HG03469 (cell line): ENCODE data around the gene UQCR11.

ENCODE experiments used
- ATAC-seq: cut with Tn5 transposase; IDR thresholded peaks from one replicate; pipeline ENCODE4 v1.9.1; 2021; ENCODE audit warnings: mild to moderate bottlenecking, moderate library complexity, moderate number of reproducible peaks; ENCODE audit not compliant: unreplicated experiment

Gene UQCR11

GRCh38 chr19:1572795-1573194, 32.5 kb downstream of the UQCR11 start:
- no peak for ATAC-seq

- no peak for ATAC-seq
These were observed 33.9 kb downstream of the UQCR11 start for GRCh38 chr19:1571358-1571757.

DNA sequence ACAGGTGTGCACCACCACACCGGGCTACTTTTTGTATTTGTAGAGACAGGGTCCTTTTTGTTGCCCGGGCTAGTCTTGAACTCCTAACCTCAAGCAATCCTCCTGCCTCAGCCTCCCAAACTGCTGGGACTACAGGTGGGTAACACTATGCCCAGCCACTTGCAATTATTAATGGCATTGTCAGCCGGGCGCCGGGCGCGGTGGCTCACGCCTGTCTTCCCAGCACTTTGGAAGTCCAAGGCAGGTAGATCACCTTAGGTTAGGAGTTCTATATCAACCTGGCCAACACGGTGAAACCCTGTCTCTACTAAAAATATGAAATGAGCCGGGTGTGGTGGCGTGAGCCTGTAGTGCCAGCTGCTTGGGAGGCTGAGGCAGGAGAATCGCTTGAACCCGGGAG, 34.4 kb downstream of the UQCR11 start:
- ATAC-seq, result no peak

DNA sequence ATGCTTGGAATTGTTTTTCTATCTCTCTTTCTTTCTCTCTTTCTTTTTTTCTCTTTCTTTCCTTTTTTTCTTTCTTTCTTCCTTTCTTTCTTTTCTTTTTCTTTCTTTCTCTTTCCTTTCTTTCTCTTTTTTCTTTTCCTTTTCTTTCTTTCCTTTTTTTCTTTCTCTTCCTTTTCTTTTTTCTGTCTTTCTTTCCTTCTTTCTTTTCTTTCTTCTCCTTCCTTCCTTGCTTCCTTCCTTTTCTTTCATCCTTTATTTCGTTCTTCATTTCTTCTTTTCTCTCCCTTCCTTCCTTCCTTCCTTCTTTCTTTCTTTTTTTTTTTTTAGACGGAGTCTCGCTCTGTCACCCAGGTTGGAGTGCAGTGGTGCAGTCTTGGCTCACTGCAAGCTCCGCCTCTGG, 35.3 kb downstream of the UQCR11 start:
- no peak for ATAC-seq

DNA sequence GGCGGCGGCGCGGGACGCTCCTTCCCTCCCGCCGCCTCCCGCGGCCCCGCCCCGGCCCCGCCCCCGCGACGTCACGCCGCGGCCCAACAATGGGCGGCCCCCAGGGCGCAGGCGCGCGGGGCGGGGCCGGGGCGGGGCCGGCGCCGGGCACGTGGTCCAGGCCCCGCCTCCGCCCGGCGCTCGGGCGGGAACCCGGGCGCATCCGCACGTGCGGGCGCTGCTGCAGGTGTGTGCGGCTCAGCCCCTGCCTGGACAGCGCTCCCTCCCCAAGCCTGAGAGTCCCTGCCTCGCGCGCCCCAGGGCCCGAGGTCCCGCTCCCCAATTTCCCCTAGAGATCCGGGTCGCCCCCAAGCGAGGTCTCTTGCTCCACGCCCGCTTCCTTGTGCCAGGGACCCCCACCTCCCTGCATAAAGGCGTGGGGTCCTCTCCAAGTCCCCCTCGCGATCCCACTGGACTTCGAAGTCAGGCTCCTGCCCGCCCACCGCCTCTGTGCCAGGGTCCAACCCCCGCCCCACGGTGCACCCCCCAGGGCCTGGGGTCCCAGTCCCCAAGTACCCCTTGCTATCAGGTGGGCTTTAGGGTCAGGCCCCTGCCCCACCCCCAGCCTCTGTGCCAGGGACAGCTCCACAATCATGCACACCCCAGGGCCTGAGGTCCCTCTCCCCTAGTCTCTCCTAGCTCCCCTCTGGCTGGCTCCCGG, 36.8 kb downstream of the UQCR11 start, which contains the start of gene MEX3D:
Gene MEX3D, minus strand, starts transcription at position 6 of the 700 bp plus-strand sequence. CDS start 267 bp downstream, outside the sequence.
- ATAC-seq, result no peak

GRCh38 chr19:1567848-1568227, 37.4 kb downstream of the UQCR11 start:
- no peak for ATAC-seq

- no peak for ATAC-seq
These were observed 38.0 kb downstream of the UQCR11 start for GRCh38 chr19:1567116-1567847.

DNA sequence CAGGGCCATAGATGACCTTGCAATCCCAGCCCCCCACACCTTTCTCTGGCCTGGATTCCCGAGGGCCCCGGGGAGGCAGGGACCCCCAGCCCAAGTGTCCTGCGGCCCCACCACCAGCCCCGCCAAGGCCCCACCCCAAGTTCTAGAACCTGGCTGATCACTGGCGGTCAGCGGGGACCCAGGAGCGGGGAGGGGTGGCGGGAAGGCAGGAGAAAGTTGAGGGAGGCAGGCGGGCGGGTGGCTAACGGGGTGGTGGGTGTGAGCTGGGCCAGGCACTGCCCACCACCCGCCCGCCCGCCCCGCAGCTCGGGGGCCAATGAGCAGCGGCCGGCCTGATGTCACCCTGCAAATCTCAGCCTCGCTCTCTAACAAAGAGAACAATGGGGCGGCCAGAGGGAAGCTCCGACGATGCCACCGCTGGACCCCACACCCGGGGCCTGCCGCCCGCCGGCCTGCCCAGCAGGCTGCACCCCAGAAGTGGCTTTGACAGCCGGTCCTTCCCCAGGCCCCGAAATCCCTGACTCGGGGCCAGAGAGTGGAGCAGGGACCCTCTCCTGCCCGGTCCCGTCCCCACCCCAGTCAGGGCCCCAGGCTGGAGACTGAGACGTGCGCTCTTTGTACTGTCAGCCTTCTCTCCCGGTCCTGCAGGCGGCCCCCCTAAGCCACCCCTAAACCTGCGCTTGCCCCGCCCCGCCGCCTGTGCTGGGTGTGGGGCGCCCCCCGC, 38.7 kb downstream of the UQCR11 start:
- no peak for ATAC-seq

DNA sequence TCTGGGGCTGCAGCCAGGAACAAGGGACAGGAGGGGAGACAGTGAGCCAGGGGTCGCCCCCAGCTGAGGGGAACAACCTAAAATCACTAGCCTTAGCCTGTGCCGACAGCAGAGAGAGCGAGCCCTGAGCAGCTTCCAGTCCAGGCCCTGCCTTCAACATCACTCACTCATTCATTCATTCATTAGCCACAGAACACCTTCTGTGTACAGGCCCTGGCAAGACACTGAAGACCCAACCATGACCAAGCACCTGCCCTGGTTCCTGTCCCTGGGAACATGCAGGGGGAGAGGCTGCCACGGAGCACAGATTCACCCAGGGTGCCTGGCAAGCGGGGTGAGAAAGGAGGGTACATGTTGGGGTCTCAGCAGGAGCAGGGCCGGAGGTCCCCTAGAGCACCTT, 42.0 kb downstream of the UQCR11 start:
- ATAC-seq, result no peak

- ATAC-seq, result no peak
These were observed 43.9 kb downstream of the UQCR11 start for GRCh38 chr19:1561236-1561842.

DNA sequence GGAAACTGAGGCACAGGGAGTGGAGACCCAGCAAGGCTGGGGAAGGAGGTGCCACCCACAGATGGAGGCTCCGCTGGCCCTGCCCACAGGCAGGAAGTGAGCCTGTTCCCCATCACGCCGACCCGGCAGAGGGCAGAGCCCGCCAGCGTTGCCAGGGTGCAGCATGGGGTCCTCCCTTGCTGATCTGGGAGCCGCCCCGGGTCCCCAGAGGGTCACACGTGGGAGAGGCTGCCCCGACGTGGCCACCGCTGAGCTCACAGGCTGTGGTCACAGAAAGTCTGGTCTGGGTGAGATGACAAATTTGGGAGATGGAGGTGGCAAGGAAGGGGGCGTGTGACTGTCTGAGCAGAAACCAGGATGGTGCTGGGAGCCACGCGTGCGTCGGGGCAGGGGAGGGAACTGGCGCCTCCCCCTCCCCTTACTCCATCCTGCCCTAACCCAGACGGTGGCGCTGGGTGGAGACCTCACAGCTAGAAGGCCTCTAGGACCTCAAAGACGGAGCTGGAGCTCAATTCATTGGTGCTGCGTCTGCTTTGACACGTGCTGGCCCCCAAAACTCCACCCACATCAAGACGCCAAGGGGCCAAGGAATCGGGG, 44.9 kb downstream of the UQCR11 start:
- ATAC-seq, result no peak

- ATAC-seq, result no peak
These were observed 46.7 kb downstream of the UQCR11 start for GRCh38 chr19:1558552-1558951.

GRCh38 chr19:1556390-1557070, 48.7 kb downstream of the UQCR11 start:
- ATAC-seq, result no peak

GRCh38 chr19:1555487-1556389, 49.5 kb downstream of the UQCR11 start:
- no peak for ATAC-seq

DNA sequence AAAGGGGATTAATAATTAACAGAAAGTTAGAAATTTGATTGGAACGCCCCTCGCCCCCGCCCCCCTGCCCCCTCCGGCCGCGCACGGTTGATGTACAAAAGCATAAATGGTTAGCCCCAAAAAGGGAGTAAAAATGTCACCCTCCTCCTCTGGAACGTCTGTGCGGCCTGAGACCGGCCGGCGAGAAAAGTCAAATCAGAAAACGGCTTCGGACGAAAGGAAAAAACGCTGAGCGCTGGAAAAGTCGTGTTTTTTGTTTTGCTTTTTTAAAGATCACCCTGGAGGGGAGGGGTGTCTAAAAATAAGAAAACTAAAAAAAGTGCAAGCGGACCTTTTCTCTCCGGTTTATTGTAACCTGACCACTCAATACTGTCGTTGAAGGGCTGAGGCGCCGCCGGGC, 50.3 kb downstream of the UQCR11 start:
- ATAC-seq, result no peak

- ATAC-seq, result no peak
These were observed 51.8 kb downstream of the UQCR11 start for GRCh38 chr19:1553415-1553814.

- ATAC-seq, result no peak
These were observed 53.9 kb downstream of the UQCR11 start for GRCh38 chr19:1551068-1552040.

DNA sequence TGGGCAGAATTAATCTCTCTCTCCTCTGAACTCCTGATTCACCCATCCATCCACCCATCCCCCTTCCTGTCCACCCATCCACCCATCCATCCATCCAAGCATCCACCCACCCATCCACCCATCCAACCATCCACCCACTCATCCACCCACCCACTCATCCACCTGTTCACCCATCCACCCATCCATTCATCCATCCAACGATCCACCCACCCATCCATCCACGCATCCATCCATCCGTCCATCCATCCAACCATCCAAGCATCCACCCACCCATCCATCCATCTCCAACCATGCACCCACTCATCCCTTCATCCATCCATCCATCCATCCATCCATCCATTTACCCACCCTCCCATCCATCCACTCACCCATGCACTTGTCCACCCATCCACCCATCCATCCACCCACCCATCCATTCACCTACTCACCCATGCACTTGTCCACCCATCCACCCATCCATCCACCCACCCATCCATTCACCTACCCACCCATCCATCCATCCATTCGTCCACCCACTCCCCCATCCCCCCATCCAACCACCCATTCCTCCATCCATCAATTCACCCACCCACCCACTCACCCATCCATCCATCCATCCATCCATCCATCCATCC, 55.8 kb downstream of the UQCR11 start:
- no peak for ATAC-seq
